ENCODE measurements around the gene SYVN1.
A peak's percentile ranks its signal among the peaks of the same experiment; 100 is the strongest.
"Not testable (repeated sequence)": the region's sequence is repeated elsewhere in the genome, so short reads cannot be mapped to it uniquely, and the experiment has no call there.

Gene SYVN1

DNA sequence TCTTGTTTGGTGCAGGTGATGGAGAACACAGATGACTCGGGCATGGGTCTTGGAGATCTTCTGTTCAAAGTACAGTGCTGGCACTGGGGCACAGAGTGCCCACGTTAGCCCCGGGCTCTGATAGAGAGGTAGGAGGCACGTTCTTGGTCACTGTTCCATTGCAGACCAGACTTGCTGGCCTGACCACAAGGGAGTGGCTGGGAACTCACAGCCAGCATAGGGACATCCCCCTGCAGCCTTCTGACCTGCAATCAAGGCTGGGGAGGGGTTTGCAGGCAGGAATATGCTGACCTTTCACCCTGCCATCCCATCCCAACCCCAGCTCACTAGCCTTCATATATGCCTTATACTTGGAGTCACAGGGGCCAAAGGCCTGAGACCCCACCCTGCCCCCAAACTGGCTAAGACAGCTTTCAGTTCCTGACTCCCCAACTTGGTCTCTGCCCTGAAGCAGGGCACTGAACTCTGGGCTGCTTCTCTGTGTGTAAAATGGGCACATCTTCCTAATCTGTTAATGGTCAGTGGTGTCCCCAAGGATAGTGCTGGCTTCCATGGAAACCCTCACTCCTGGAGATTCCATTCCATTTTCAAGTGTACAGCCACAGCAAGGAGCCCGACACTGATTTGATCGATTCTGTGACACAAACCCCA, 7.6 kb downstream of the SYVN1 start:
- DNase-seq: no peak

DNA sequence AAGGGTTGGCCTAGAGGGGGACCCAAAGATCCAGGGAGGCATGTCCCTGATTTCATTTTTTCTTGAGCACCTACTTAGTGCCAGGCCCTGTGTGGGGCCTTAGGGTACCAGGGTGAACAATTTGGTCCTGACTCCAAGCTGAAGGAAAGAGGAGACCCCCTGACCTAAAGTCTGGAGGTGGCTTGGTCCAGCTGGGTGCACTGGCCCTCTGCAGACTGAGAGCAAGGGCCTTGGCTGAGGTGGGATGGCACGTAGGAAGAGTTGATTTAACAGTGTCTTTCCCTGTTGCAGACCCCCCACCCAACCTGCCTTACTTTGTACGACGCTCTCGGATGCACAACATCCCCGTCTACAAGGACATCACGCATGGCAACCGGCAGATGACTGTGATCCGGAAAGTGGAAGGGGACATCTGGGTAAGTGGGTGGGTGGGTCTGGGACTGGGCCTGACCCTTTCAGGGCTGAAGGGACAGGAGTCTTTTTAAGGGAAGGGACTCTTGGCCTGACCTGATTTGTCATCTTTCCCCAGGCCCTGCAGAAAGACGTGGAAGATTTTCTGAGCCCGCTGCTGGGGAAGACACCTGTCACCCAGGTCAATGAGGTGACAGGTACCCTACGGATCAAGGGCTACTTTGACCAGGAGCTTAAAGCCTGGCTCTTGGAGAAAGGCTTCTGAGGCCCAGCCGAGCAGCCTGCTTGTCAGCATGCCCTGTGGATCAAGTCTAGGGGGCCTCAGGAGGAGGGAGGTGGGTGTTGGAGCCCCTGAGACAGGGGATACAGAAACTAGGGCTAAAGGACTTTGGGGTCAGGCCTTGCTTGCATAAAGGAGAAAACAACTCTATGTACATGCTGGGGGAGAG, 8.9 kb downstream of the SYVN1 start:
- no peak for DNase-seq

DNA sequence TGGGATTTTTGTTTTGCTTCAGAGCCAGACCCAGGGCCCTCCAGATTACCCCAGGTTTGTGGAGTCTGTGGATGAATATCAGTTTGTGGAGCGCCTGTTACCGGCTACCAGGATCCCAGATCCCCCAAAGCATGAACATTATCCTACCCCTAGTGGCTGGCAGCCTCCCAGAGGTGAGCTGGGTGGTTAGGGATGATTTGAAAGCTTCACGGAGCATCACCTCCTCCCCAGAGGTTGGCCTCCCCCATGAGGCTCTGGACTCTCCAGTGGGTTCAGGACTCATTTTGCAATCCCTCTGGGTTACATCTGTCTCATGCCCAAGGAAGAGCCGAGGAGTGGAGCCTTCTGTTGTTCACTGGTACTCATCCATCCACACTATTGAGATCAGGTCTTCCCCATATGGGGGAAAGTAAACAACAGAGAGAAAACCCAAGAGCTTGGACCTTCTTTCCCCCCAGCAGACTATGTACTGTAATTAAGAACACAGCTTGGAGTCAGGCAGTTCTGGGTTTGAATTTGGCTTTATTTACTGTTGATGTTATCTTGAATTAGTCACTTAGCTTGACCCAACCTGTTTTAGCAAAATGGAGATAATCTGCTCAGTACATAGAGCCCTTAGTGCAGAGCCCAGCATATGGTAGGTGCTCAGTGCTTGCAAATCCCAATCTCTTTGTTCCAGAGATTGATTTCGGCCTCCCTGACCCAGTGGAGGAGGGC, 9.7 kb downstream of the SYVN1 start:
- no peak for DNase-seq

DNA sequence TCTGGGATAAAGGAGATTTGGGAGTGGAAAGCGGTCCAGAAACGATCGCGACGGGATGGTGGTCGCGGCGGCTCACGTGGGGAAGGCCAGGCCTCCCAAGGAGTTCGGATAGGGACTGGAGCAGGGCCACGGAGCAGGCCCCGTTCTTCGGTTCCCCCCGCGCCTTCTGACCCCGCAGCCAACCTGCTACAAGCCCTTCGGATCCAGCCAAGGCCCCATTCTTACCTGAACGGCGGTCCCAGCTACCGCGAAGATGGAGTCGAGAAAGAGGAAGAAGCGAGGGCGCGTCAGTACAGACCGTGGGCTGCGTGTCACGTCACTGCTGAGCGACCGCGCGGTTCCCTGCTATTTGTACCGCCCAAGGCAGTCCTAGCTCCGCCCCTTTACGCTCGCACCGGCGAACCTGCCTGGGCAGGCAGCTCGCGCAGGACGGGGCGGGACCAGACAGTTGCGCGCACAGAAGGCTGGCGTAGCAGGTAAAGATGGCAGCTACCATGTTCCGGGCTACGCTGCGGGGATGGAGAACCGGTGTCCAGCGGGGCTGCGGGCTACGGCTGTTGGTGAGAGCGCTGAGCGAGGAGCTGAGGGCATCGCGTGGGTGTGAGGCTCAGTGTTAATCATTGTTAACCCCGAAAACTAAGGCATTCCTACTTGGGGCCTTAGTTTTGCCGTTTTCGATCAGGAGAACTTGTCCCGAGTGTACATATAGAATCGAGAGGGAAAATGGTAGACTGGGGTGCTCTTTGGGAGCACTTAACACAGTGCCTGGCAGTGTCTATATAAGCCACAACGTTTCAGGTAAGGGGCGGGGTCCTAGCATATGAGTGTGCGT, 12.2 kb downstream of the SYVN1 start, which contains the start of the genes FAU and MRPL49:
FAU (minus strand) TSS at position 270 of the 832 bp plus-strand sequence. CDS start 321 bp downstream, outside the sequence.
MRPL49 (plus strand) TSS at position 457 of the 832 bp plus-strand sequence; CDS start at position 483, 26 bp downstream.
- peak; percentile 99 for DNase-seq

DNA sequence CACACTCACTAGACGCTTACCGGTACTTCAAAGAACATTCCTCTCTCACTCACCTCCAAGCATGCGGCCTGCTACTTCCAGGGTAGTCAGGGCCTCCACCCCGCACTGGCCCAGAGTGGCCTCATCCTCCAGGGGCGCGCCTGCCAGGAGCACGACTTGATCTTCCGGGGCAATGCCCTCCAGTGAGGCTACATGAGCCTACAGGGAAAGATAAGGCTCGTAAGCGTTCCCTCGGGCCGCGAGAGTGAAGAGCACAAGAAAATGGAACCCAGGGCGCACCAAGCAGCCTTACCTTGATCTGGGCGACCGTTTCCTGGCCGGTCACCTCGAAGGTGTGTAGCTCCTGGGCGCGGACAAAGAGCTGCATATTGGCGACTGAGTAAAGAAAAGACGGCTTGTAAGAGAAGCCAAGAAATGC, 12.9 kb downstream of the SYVN1 start:
- peak; percentile 58 for DNase-seq

DNA sequence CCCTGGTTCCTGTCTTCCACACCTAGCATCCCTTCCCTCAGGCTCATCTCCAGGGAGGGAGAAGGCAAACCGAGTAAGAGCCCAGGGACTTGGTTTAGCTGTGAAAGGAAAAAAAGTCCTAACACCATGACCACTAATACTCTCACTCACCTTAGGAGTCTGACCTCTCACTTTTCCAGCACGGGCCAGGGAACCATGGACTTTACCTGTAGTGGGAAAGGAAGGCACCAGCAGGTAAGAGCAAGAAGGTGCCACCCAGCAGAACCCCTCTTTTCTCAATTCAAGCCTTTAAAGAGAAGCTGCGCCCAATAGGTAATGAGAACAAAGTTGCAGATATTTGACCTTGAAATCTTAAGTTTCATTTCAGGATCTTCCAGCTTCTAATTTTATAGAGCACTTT, 13.5 kb downstream of the SYVN1 start:
- DNase-seq: no peak

DNA sequence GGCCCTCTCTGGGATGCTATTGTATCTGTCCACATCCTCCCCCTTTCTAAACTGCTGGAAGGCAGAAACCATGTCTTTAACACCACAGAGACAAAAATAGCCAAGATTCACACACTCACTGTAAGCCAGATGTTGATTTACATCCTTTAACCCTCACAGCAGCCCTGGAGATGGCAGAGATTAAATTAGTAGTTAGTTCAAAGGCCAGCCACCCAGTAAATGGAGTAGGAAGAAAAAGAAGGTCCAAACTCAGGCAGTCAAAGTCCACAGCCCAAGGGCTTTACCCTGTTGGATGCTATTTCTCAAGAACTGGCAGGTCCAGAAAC, 14.7 kb downstream of the SYVN1 start:
- DNase-seq: no peak

DNA sequence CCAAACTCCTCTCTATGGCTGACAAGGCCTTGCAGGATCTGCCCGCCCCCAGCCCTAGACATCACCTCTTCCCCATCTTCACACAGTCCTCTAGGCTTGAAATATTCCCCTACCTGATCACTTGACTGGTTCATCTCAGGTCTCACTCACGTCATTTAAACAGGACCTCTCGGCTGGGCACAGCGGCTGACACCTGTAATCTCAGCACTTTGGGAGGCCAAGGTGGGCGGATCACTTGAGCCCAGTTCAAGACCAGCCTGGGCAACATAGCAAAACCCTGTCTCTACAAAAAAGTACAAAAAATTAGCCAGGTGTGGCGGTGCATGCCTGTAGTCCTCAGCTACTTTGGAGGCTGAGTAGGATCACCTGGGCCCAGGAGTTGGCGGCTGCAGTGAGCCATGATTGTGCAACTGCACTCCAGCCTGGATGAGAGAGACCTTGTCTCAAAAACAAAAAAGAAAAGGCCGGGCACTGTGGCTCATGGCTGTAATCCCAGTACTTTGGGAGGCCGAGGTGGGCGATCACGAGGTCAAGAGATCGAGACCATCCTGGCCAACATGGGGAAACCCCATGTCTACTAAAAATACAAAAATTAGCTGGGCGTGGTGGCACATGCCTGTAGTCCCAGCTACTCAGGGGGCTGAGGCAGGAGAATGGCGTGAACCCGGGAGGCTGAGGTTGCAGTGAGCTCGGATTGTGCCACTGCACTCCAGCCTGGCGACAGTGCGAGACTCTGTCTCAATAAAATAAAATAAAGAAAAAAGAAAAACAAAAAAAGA, 15.2 kb downstream of the SYVN1 start:
- DNase-seq: not testable (repeated sequence)

DNA sequence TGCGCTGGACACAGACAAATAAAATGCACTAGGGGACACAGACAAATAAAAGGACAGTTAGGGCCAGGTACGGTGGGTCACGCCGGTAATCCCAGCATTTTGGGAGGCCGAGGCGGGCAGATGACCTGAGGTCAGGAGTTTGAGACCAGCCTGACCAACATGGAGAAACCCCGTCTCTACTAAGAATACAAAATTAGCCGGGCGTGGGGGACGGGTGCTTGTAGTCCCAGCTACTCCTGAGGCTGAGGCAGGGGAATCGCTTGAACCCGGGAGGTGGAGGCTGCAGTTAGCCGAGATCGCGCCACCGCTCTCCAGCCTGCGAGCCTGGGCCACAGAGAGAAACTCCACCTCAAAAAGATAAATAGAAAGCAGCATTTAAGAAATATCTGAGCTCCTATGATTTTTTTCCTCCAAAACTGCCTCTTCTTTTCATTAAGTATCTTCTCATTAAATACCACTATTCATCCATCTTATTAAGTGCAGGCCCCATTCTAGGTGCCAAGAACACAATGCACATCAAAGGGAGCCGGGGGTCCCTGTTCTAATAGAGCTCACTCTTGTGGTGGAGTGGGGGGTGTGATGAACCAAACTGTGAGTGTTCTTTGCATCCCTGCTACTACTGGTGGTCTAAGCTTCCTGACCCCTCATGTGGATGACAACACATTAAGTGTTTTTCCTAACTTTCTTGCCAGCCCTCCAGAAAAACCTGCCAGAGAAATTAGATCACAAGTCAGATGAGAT, 16.1 kb downstream of the SYVN1 start:
- no peak for DNase-seq

DNA sequence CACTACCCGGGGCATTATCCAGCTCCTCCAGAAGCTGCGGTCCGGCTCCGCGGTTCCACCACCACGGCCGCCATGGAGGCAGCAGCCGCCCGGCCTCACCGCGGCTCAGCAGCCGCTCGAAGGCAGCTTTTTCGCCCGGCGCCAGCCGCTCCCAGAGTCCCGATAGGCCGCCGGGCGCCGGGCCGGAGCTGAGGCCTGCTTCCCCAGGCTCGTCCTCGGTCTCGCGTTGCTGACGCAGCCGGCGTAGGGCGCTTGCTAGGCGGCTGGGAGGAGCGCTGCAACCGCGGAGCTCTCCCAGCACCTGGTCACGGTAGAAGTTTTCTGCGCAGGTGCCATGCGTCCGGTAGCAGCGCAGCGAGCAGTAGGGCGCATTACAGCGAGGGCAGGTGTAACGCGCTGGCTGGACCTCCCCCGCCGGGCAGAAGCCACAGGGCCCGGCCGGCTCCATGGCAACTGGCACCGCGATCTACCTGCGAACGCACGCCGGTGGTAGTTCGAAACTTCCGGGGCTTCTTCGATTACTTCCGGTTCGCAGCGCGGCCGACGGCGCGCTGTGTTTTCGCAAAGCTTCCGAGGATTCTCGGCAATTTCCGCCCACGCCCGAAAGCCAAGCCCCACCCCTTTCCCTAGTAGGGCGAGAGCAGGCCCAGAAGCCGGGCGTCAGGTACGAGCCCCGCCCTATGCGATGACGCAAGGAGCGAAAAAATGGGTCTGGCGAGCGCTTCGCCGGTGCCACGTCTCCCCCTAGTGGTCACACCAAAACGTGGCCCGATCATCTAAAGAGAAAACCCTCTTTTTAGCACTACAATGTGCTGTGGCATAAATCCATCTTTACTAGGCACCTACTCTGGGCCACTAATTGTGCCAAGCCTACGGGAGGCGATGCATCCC, 16.9 kb downstream of the SYVN1 start, which contains the start of gene ZNHIT2:
ZNHIT2 (minus strand) TSS at position 496 of the 891 bp plus-strand sequence; CDS start at position 448, 48 bp downstream.
- DNase-seq: peak; percentile 100

DNA sequence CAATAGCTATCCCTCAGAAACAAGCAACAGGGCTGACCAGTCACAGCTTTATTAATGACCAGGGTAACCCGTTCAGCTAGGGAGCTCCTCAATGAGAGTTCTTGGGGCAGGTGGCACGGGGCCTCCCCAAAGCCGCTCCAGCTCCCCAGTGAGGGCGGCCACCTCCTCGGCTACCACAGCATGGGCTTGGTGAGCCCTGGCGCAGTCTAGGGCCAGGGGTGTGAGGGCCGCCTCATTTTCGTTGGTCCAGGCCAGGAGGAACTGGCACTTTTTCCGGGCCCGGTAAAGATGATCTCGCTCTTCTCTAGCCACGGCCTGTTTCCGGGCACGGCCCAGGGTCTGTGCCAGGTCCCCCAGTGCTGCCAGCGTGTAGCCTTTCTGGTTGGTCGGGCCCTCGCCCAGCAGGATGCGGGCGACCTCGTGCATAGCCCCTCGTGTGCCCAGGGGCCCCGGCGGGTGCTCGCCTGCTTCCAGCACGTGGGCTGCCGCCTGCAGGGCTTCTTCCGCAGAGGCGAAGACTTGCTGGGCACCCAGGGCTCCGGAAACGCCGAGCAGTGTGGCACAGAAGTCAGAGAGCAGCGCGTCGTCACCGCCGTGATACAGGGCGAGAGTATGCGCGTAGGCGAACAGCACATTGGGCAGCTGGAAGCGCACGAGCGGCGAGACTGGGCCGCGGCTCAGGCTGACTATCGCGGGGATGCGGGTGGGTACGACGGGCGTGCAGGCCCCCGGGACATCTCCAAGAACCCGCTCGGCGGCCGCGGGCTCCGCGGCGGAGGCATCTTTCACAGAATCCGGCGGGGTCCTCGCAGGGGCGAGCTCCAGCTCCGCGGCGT, 17.7 kb downstream of the SYVN1 start:
- DNase-seq: peak; percentile 85

DNA sequence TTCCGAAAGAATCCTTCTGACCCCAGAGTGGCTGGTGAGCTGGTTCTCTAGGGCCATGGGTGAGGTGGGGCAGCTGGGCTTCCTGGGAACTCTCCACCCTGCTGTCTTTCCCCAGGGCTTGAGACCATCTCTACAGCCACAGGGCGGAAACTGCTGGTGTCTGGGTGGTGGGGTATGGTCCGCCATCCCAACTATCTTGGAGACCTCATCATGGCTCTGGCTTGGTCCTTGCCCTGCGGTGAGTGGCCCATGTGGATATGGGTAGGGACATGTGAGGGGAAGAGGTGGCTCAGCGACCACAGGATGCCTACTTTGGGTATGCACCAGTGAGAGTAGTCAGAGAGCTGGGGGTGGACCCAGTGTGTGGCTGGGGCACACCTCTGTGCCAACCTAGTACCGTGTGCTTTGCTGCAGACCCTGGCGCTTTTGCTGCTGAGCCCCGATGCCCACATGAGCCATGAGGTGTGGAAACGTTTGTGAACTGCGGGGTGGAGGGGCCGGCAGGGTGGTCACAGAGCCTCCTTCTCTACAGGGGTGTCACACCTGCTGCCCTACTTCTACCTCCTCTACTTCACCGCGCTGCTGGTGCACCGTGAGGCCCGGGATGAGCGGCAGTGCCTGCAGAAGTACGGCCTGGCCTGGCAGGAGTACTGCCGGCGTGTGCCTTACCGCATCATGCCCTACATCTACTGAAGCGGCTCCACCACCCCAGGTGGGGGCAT, 18.8 kb downstream of the SYVN1 start:
- DNase-seq: no peak

DNA sequence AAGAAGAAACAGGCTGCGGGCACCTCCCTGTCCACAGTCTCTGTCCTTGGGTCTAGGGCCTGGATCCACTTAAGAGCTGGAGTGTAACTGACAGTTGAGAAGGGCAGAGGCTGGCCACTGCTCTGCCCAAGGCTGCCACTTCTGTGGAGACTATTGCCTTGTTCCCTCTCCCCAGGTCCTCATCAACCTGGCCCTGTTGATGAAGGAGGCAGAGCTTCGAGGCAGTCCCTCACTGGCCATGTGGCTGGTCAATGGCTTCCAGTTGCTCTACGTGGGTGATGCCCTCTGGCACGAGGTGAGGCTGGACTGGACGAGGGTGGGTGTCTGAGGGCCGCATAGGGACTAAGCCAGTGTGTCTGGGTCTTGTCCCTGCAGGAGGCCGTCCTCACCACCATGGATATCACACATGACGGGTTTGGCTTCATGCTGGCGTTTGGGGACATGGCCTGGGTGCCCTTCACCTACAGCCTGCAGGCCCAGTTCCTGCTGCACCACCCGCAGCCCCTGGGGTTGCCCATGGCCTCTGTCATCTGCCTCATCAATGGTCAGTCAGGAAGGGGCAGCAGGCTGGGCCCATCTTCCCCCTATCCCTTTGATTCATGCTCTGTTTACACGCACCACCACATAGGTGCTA, 19.7 kb downstream of the SYVN1 start:
- no peak for DNase-seq

DNA sequence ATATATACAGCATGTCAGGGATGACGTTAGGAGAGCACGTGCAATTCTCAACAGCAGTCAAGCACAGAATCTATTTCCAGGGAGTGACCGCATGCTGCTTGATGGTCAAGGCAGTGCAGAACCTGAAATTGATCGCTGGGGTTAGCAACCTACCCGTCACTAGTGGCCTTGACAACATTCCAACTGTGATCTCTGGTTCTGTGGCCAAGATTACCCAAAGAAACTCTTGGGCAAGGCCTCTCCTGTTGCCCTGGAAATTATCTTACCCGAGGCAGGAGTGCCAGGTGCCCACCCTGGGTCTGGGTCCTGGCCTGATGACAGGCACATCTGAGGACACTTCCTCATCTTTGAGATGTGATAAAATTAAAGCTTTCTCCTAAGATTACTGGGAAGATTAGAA, 20.5 kb downstream of the SYVN1 start:
- no peak for DNase-seq

DNA sequence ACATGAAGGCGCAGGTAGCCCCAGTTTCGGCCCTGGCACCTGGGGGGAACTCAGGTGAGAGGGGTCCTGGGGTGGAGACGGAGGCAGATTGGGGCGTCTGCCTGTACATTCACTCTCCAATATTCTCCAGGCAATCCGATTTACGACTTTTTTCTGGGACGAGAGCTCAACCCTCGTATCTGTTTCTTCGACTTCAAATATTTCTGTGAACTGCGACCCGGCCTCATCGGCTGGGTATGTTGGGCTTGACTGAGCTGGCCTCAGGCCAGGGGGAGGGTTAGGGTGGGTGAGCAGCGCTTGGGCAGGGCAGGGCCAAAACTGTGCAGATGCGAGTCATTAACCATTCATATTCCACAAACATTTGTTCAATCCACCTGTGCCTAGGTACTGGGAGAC, 21.0 kb downstream of the SYVN1 start:
- no peak for DNase-seq

DNA sequence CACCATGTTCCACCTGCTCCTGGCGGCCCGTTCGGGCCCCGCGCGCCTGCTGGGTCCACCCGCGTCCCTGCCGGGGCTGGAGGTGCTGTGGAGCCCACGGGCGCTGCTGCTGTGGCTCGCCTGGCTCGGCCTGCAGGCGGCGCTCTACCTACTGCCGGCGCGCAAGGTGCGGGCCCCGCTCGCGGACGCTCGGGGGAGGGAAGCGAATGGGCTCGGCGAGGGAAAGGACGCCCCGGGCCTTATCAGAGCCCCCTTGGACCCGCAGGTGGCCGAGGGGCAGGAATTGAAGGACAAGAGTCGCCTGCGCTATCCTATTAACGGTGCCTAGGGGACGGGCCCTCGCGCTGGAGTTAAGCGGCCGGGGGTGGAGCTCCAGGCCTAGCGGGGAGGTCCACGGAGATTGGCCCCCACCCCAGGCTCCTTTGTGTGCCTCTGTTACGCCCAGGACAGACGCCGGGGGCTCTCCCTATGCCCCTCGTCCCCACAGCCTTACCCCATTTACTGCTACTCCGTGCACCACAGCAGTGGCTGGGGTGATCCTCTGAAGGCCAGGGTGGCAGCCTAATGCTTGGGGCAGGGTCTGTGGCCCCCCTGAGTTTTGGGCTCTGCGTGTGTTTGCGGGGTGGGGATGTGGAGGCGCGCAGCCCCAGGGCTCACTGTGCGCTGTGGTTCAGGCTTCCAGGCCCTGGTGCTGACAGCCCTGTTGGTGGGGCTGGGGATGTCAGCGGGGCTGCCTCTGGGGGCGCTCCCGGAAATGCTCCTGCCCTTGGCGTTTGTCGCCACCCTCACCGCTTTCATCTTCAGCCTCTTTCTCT, 21.6 kb downstream of the SYVN1 start:
- peak; percentile 84 for DNase-seq

Data from DMS53 (cell line).